Smooth muscle cell (in vitro differentiated cells): ENCODE measurements around the gene ALDH3B1. TPM values are rescaled to one million over a fixed set of nuclear protein-coding genes. Genes with fewer than 3 reads are reported as not detected.

ENCODE experiments used
- DNase-seq: peaks from one replicate; lab custom pipeline; 2025; ENCODE audit not compliant: unreplicated experiment; lab: John Stamatoyannopoulos, UW
- H2AFZ ChIP-seq: fragments of 200-600 bp; sonication (generic); 2 replicates; pipeline ENCODE4 v1.6.0; 2016; ENCODE audit warnings: antibody characterized with exemption, low read depth, mild to moderate bottlenecking
- H3F3A ChIP-seq: fragments of 200-600 bp; sonication (generic); 2 replicates; pipeline ENCODE4 v1.6.0; 2017; ENCODE audit warnings: antibody characterized with exemption, low read depth
- H3K27ac ChIP-seq: fragments of 200-600 bp; sonication (generic); 2 replicates; pipeline ENCODE4 v1.5.1; 2016; ENCODE audit warnings: low read depth, mild to moderate bottlenecking
- H3K27me3 ChIP-seq: fragments of 200-600 bp; sonication (generic); 2 replicates; pipeline ENCODE4 v1.6.1; 2016; ENCODE audit warnings: low read depth, mild to moderate bottlenecking
- H3K36me3 ChIP-seq: fragments of 200-600 bp; sonication (generic); 2 replicates; pipeline ENCODE4 v1.5.1; 2016; ENCODE audit warnings: low read depth
- H3K4me1 ChIP-seq: fragments of 200-600 bp; sonication (generic); 2 replicates; pipeline ENCODE4 v1.5.1; 2016; ENCODE audit warnings: low read depth
- H3K4me2 ChIP-seq: fragments of 200-600 bp; sonication (generic); 2 replicates; pipeline ENCODE4 v1.6.0; 2016; ENCODE audit warnings: mild to moderate bottlenecking
- H3K4me3 ChIP-seq: fragments of 200-600 bp; sonication (generic); 2 replicates; pipeline ENCODE4 v1.5.1; 2016; ENCODE audit warnings: mild to moderate bottlenecking
- H3K79me2 ChIP-seq: fragments of 200-600 bp; sonication (generic); 2 replicates; pipeline ENCODE4 v1.6.0; 2016; ENCODE audit warnings: low read depth, mild to moderate bottlenecking
- H3K9ac ChIP-seq: fragments of 200-600 bp; sonication (generic); 2 replicates; pipeline ENCODE4 v1.6.0; 2016; ENCODE audit warnings: low read depth
- H3K9me3 ChIP-seq: fragments of 200-600 bp; sonication (generic); replicated peaks from 2 replicates; pipeline ENCODE4 v1.5.1; 2016; ENCODE audit warnings: low read depth
- H4K20me1 ChIP-seq: fragments of 200-600 bp; sonication (generic); 2 replicates; pipeline ENCODE4 v1.6.0; 2016; ENCODE audit warnings: low read depth
- CTCF ChIP-seq: fragments of 200-600 bp; sonication (generic); IDR thresholded peaks from 2 replicates; pipeline ENCODE4 v1.5.1; 2017; ENCODE audit warnings: borderline replicate concordance, mild to moderate bottlenecking, antibody characterized with exemption; ENCODE audit not compliant: insufficient read depth, poor library complexity, severe bottlenecking
- WGBS: methylation state at CpG from one replicate; pipeline ENCODE4 v1.1.7; 2016; ENCODE audit warnings: low lambda C conversion rate; 5-methylcytosine and 5-hydroxymethylcytosine counted together
- polyA plus RNA-seq: library from polyadenylated mRNA; unstranded; fragments of >200 nt; fragmentation: Nextera tagmentation; extraction: Ambion mirVana; gene quantifications from 2 replicates; pipeline ENCODE4 v1.2.1, GENCODE V29; 2016
- total RNA-seq: library from RNA; depleted of rRNA; stranded (reverse); fragments of >200 nt; gene quantifications from 2 replicates; pipeline ENCODE4 v1.2.3, GENCODE V29; 2014

ALDH3B1 gene
- total and polyA plus RNA-seq, 2 experiments from 2014 or later = 8.8 to 9.9 TPM

GRCh38 chr11:68006606-68007166 is 3.4 kb upstream of the ALDH3B1 start:
- peaks cover 20% of the 10 kb centered on the region for H3K4me1 ChIP-seq
- 98% methylated on average over 7 of the region's 7 CpGs for WGBS
- no peak for TF ChIP-seq CTCF

GRCh38 chr11:68007498-68008380 is 2.4 kb upstream of the ALDH3B1 start:
- Histone ChIP-seq H3K27ac (no peak overlapping the region), H3K36me3 (no peaks in the 10 kb centered on the region), H3F3A (no peaks in the 10 kb centered on the region), H3K79me2 (no peaks in the 10 kb centered on the region), H2AFZ (no peak overlapping the region), H3K4me2 (no peak overlapping the region), H3K9ac (no peak overlapping the region), H3K9me3 (no peaks in the 10 kb centered on the region), H4K20me1 (no peaks in the 10 kb centered on the region), H3K4me3 (no peak overlapping the region), H3K27me3 (no peaks in the 10 kb centered on the region), H3K4me1 (peaks cover 20% of the 10 kb centered on the region)
- no peak for DNase-seq
- no peak for TF ChIP-seq CTCF
- WGBS = 95% methylated on average over 16 of the region's 16 CpGs

More at GRCh38 chr11:68006606-68007166, 3.4 kb upstream of the ALDH3B1 start:
- Histone ChIP-seq H3K9ac (no peak overlapping the region), H3F3A (no peaks in the 10 kb centered on the region), H3K27ac (no peak overlapping the region), H3K4me2 (no peak overlapping the region), H3K79me2 (no peaks in the 10 kb centered on the region), H3K36me3 (no peaks in the 10 kb centered on the region), H4K20me1 (no peaks in the 10 kb centered on the region), H2AFZ (no peak overlapping the region), H3K4me3 (no peak overlapping the region), H3K27me3 (no peaks in the 10 kb centered on the region), H3K9me3 (no peaks in the 10 kb centered on the region)
- no peak for DNase-seq

- H3K4me3 ChIP-seq = no peak overlapping the region
- no peaks in the 10 kb centered on the region for H4K20me1 ChIP-seq
- 93% methylated on average over 27 of the region's 27 CpGs for WGBS
- no peak for DNase-seq
- no peaks in the 10 kb centered on the region for H3K9me3 ChIP-seq
- no peaks in the 10 kb centered on the region for H3F3A ChIP-seq
- H3K79me2 ChIP-seq = no peaks in the 10 kb centered on the region
- no peak for TF ChIP-seq CTCF
- no peaks in the 10 kb centered on the region for H3K27me3 ChIP-seq
- H3K4me2 ChIP-seq = no peak overlapping the region
- H3K9ac ChIP-seq = no peak overlapping the region
- H3K27ac ChIP-seq = no peak overlapping the region
- H2AFZ ChIP-seq = no peak overlapping the region
- H3K36me3 ChIP-seq = no peaks in the 10 kb centered on the region
- H3K4me1 ChIP-seq = peaks cover 18% of the 10 kb centered on the region
These were observed 1.5 kb upstream of the ALDH3B1 start for GRCh38 chr11:68008381-68009337.
